Neural progenitor cell (in vitro differentiated cells): Measurements from ENCODE around the gene FCN3. TPM values are rescaled to one million over a fixed set of nuclear protein-coding genes. Genes with fewer than 3 reads are reported as not detected.

Experiments
- DNase-seq: peaks from one replicate; pipeline ENCODE4 v3.0.0-alpha.2; 2016; ENCODE audit warnings: low spot score
- H2AFZ ChIP-seq: fragments of 200-600 bp; sonication (generic); replicated peaks from 2 replicates; pipeline ENCODE4 v1.6.1; 2016; ENCODE audit warnings: antibody characterized with exemption
- H3F3A ChIP-seq: fragments of 200-600 bp; sonication (generic); 2 replicates; pipeline ENCODE4 v1.6.1; 2016; ENCODE audit warnings: antibody characterized with exemption, low read depth
- H3K27ac ChIP-seq: fragments of 200-600 bp; sonication (generic); 2 replicates; pipeline ENCODE4 v1.5.1; 2016; ENCODE audit warnings: mild to moderate bottlenecking
- H3K27me3 ChIP-seq: fragments of 200-600 bp; sonication (generic); 2 replicates; pipeline ENCODE4 v1.6.1; 2016; ENCODE audit warnings: mild to moderate bottlenecking, moderate library complexity
- H3K36me3 ChIP-seq: fragments of 200-600 bp; sonication (generic); 2 replicates; pipeline ENCODE4 v1.5.1; 2016
- H3K4me1 ChIP-seq: fragments of 200-600 bp; sonication (generic); 2 replicates; pipeline ENCODE4 v1.6.1; 2016; ENCODE audit warnings: mixed run types
- H3K4me2 ChIP-seq: fragments of 200-600 bp; sonication (generic); 2 replicates; pipeline ENCODE4 v1.6.1; 2016
- H3K4me3 ChIP-seq: fragments of 200-600 bp; sonication (generic); 2 replicates; pipeline ENCODE4 v1.5.1; 2016
- H3K79me2 ChIP-seq: fragments of 200-600 bp; sonication (generic); 2 replicates; pipeline ENCODE4 v1.6.1; 2016; ENCODE audit warnings: low read depth
- H3K9ac ChIP-seq: fragments of 200-600 bp; sonication (generic); 2 replicates; pipeline ENCODE4 v1.6.1; 2016
- H3K9me3 ChIP-seq: fragments of 200-600 bp; sonication (generic); 2 replicates; pipeline ENCODE4 v1.5.1; 2016; ENCODE audit warnings: low read depth
- H4K20me1 ChIP-seq: fragments of 200-600 bp; sonication (generic); 2 replicates; pipeline ENCODE4 v1.6.1; 2016; ENCODE audit warnings: low read depth
- H3K27ac Mint-ChIP-seq: 3 replicates; pipeline ENCODE4 v1.8.0; 2021; ENCODE audit warnings: mixed read lengths
- H3K27me3 Mint-ChIP-seq: 2 replicates; pipeline ENCODE4 v1.8.0; 2022; ENCODE audit warnings: low read depth, mild to moderate bottlenecking, inconsistent platforms, moderate library complexity, mixed read lengths; ENCODE audit not compliant: insufficient read depth
- H3K36me3 Mint-ChIP-seq: 3 replicates; pipeline ENCODE4 v1.8.0; 2021; ENCODE audit warnings: mixed read lengths
- H3K4me1 Mint-ChIP-seq: 3 replicates; pipeline ENCODE4 v1.8.0; 2021; ENCODE audit warnings: mixed read lengths
- H3K4me3 Mint-ChIP-seq: 3 replicates; pipeline ENCODE4 v1.8.0; 2021; ENCODE audit warnings: mild to moderate bottlenecking, moderate library complexity, mixed read lengths
- H3K9me3 Mint-ChIP-seq: 3 replicates; pipeline ENCODE4 v1.8.0; 2020; ENCODE audit warnings: mixed read lengths
- EZH2 ChIP-seq: fragments of 200-600 bp; sonication (generic); IDR thresholded peaks from 2 replicates; pipeline ENCODE4 v1.6.1; 2017; ENCODE audit warnings: antibody characterized with exemption, mild to moderate bottlenecking, moderate library complexity
- EZH2phosphoT487 ChIP-seq: fragments of 200-600 bp; sonication (generic); IDR thresholded peaks from 2 replicates; pipeline ENCODE4 v1.6.1; 2017; ENCODE audit warnings: antibody characterized with exemption
- total RNA-seq: library from RNA; depleted of rRNA; stranded (reverse); fragments of >200 nt; gene quantifications from 2 replicates; pipeline ENCODE4 v1.2.3, GENCODE V29; 2015; ENCODE audit warnings: low replicate concordance
- TF ChIP-seq, protein P1 (sequence below): fragments of 200-600 bp; sonication (generic); IDR thresholded peaks from 2 replicates; pipeline ENCODE4 v1.5.1; 2017; ENCODE audit warnings: antibody characterized with exemption, mild to moderate bottlenecking

The FCN3 gene
- total RNA-seq, 1 donor from 2014 or later, result not detected

DNA sequence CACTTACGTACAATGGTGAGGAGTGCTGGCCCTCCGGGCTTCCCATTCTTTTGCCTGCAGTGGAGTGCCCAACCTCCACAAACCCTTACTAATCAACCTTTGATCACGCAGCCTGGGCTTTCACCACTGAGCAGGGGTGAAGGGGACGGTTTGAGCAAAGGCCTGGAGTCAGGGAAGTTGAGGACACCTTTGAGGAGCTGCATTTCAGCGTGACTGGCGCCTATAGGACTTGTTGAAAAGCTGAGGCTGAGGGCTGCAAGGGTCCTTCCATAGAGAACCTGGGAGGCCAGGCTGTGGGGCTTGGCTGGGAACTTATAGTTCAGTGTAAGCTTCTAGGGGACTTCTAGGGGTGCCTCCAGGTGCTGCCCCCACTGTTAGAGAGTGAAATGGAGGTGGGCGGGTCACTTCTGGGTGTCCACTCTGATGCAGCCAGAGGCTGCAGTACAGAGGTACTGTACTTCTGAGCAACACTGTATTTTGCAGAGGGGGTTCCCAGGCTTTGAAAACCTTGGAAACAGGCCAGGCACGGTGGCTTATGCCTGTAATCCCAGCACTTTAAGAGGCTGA is 23.0 kb downstream of the FCN3 start:
- H3K27me3 Mint-ChIP-seq, result peaks cover 30% of the 10 kb centered on the region
- no peak overlapping the region for H3K27ac Mint-ChIP-seq
- TF ChIP-seq EZH2phosphoT487, result no peak
- no peak for TF ChIP-seq EZH2
- TF ChIP-seq, protein P1, sequence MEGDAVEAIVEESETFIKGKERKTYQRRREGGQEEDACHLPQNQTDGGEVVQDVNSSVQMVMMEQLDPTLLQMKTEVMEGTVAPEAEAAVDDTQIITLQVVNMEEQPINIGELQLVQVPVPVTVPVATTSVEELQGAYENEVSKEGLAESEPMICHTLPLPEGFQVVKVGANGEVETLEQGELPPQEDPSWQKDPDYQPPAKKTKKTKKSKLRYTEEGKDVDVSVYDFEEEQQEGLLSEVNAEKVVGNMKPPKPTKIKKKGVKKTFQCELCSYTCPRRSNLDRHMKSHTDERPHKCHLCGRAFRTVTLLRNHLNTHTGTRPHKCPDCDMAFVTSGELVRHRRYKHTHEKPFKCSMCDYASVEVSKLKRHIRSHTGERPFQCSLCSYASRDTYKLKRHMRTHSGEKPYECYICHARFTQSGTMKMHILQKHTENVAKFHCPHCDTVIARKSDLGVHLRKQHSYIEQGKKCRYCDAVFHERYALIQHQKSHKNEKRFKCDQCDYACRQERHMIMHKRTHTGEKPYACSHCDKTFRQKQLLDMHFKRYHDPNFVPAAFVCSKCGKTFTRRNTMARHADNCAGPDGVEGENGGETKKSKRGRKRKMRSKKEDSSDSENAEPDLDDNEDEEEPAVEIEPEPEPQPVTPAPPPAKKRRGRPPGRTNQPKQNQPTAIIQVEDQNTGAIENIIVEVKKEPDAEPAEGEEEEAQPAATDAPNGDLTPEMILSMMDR, result no peak
- H3K4me3 Mint-ChIP-seq, result peak overlapping the region; percentile 81
- H3K27ac ChIP-seq, result no peak overlapping the region
- no peaks in the 10 kb centered on the region for H3K9me3 ChIP-seq
- no peak overlapping the region for H3K9ac ChIP-seq
- peaks cover 19% of the 10 kb centered on the region for H3K4me1 Mint-ChIP-seq
- H3K4me2 ChIP-seq, result peak overlapping the region; percentile 90
- peaks cover 11% of the 10 kb centered on the region for H3K4me1 ChIP-seq
- H3K27me3 ChIP-seq, result peaks cover 14% of the 10 kb centered on the region
- peaks cover 26% of the 10 kb centered on the region for H3F3A ChIP-seq
- no peaks in the 10 kb centered on the region for H4K20me1 ChIP-seq
- no peaks in the 10 kb centered on the region for H3K36me3 ChIP-seq
- peak overlapping the region; percentile 74 for H2AFZ ChIP-seq
- peak overlapping the region; percentile 50 for H3K4me3 ChIP-seq
- no peak for DNase-seq
- no peaks in the 10 kb centered on the region for H3K79me2 ChIP-seq
- no peaks in the 10 kb centered on the region for H3K36me3 Mint-ChIP-seq
- H3K9me3 Mint-ChIP-seq, result no peaks in the 10 kb centered on the region

DNA sequence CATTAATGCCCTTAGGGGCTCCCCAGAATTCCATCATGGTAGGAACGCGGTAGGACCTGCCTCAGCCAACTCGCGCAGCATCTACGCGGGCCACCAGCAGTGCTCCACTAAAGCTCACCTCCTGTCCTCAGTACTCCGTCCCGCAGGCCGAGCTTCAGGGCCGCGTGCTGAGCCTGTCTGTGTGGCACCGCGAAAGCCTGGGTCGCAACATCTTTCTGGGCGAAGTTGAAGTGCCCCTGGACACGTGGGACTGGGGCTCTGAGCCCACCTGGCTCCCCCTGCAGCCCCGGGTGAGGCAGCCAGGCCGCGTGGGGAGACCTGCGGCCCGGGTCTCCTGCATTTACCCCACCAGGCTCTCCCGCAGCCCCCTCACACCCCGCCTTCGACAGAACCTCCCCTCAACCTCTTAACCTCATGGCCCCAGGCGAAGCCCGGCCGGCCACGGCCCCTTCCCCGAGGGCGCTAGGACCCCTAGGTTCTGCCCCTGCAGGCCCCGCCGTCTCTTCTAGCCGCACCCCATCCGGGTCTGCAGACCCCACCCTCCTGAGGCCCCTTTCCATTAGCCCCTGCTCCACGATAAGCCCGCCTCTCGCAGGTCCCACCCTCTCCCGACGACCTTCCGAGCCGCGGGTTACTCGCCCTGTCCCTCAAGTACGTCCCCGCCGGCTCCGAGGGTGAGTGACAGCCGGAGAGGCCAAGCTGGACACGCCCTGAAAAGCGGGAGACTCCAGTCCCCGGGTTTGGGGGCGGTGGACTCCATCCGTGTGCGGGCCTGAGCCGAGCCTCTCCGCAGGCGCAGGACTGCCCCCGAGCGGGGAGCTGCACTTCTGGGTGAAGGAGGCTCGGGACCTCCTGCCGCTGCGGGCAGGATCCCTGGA is 23.7 kb downstream of the FCN3 start:
- H3K9me3 ChIP-seq, result no peaks in the 10 kb centered on the region
- peak overlapping the region; percentile 74 for H2AFZ ChIP-seq
- peak overlapping the region; percentile 50 for H3K4me3 ChIP-seq
- H3K79me2 ChIP-seq, result no peaks in the 10 kb centered on the region
- no peak overlapping the region for H3K9ac ChIP-seq
- no peak for TF ChIP-seq EZH2phosphoT487
- no peak for TF ChIP-seq EZH2
- TF ChIP-seq, protein P1, result peak; percentile 38
- H3K36me3 ChIP-seq, result no peaks in the 10 kb centered on the region
- Mint-ChIP-seq H3K9me3 (no peaks in the 10 kb centered on the region), H3K4me3 (peak overlapping the region; percentile 81), H3K4me1 (peaks cover 19% of the 10 kb centered on the region), H3K27ac (no peak overlapping the region), H3K27me3 (peaks cover 34% of the 10 kb centered on the region), H3K36me3 (no peaks in the 10 kb centered on the region)
- H3K27ac ChIP-seq, result no peak overlapping the region
- H3K4me2 ChIP-seq, result peak overlapping the region; percentile 90
- H3F3A ChIP-seq, result peaks cover 26% of the 10 kb centered on the region
- no peaks in the 10 kb centered on the region for H4K20me1 ChIP-seq
- DNase-seq, result peak; percentile 97
- H3K4me1 ChIP-seq, result peaks cover 11% of the 10 kb centered on the region
- H3K27me3 ChIP-seq, result peaks cover 14% of the 10 kb centered on the region

DNA sequence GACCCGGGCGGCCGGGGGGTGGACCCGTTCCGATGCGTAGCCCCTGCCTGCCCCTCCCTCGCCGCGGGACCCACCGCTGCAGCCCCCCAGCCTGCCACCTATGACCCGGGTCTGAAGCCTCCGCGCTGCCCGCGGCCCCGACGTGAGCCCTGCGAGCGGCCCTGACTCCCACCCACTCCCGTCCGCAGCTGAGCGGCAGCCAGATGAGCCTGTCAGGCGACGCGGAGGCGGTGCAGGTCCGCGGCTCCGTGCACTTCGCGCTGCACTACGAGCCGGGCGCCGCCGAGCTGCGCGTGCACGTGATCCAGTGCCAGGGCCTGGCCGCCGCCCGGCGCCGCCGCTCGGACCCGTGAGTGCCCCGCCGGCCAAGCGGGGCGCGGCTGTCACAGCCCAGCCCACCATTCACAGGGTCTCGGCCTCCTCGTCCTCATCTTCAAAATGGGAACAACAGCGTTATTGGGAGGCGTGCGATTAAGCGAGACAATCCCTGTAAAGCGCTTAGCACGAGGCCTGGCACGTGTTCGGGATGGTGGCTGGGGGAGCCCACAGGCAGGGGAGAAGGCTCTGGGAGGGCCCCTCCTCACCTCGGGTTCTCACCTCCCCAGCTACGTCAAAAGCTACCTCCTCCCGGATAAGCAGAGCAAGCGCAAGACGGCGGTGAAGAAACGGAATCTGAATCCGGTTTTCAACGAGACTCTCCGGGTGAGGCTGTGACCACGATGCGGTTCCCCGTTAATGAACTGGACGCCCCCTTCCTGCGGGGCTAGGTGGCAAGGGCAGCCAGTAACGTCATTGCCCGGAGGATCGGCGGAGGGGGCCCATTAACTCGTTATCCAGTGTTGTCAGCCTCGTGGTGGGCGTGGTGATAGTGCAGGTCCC is 24.6 kb downstream of the FCN3 start:
- Mint-ChIP-seq H3K9me3 (no peaks in the 10 kb centered on the region), H3K27ac (no peak overlapping the region), H3K4me3 (peak overlapping the region; percentile 81), H3K27me3 (peaks cover 34% of the 10 kb centered on the region), H3K4me1 (peaks cover 19% of the 10 kb centered on the region), H3K36me3 (no peaks in the 10 kb centered on the region)
- no peaks in the 10 kb centered on the region for H4K20me1 ChIP-seq
- peaks cover 26% of the 10 kb centered on the region for H3F3A ChIP-seq
- H3K27ac ChIP-seq, result no peak overlapping the region
- H3K4me2 ChIP-seq, result peak overlapping the region; percentile 90
- H3K27me3 ChIP-seq, result peaks cover 14% of the 10 kb centered on the region
- H3K4me1 ChIP-seq, result peaks cover 11% of the 10 kb centered on the region
- no peaks in the 10 kb centered on the region for H3K9me3 ChIP-seq
- peak overlapping the region; percentile 50 for H3K4me3 ChIP-seq
- TF ChIP-seq EZH2 (peak; percentile 38), EZH2phosphoT487 (peak; percentile 30)
- TF ChIP-seq, protein P1, result no peak
- peak overlapping the region; percentile 66 for H2AFZ ChIP-seq
- H3K79me2 ChIP-seq, result no peaks in the 10 kb centered on the region
- no peak overlapping the region for H3K9ac ChIP-seq
- H3K36me3 ChIP-seq, result no peaks in the 10 kb centered on the region
- peak; percentile 92 for DNase-seq
